ENCODE results near the gene CHCHD5. TPM values are rescaled to one million over a fixed set of nuclear protein-coding genes. Genes with fewer than 3 reads are reported as not detected.

CHCHD5 gene
- total and polyA plus RNA-seq, 10 donors: 11.9 to 34.8 (median 18.9) TPM

GRCh38 chr2:112603731-112604130 is 19.3 kb downstream of the CHCHD5 start:
- Histone ChIP-seq H3K27ac (no peak overlapping the region), H3K9me3 (no peaks in the 10 kb centered on the region), H3K36me3 (no peaks in the 10 kb centered on the region), H3K4me1 (peaks cover 6 to 12% (median 8%) of the 10 kb centered on the region in 6 donors), H3K27me3 (replicated peaks in 1 of 7) (no peaks in the 10 kb centered on the region), H3K4me3 (no peak overlapping the region)
- TF ChIP-seq POLR2A (IDR thresholded peaks at IDR 0.05): no peak
- TF ChIP-seq POLR2AphosphoS5 (IDR thresholded peaks at IDR 0.05): no peak
- TF ChIP-seq CTCF (IDR thresholded peaks at IDR 0.05 in 8 of 11, conservative IDR thresholded peaks at IDR 0.05 in 3 of 11): no peak
- intact Hi-C loops (cut with DNase I; ENCODE audit: low total_unique reads): loop anchor here (5.0 kb wide), 1 partner anchor 124 kb away; no protein-coding TSS in a partner anchor
- 85 to 94% (median 88%) methylated on average over 2 of the region's 2 CpGs for WGBS, 5 donors
- no peak for DNase-seq

- no peak overlapping the region for H3K27ac ChIP-seq
- WGBS, 5 donors: 71 to 92% (median 88%) methylated on average over 4 of the region's 4 CpGs
- no peaks in the 10 kb centered on the region for H3K36me3 ChIP-seq
- H3K9me3 ChIP-seq: peaks cover 0 to 10% (median 0%) of the 10 kb centered on the region in 8 donors
- no peaks in the 10 kb centered on the region for H3K27me3 ChIP-seq (replicated peaks in 1 of 7)
- TF ChIP-seq POLR2AphosphoS5 (IDR thresholded peaks at IDR 0.05): no peak
- no peak for DNase-seq
- intact Hi-C loops (cut with DNase I; ENCODE audit: low total_unique reads): loop anchor here (5.0 kb wide), 1 partner anchor 122 kb away; no protein-coding TSS in a partner anchor
- H3K4me3 ChIP-seq: no peak overlapping the region
- H3K4me1 ChIP-seq: peaks cover 3 to 7% (median 4%) of the 10 kb centered on the region in 6 donors
Observed at GRCh38 chr2:112604952-112605351, 20.5 kb downstream of the CHCHD5 start.

- Histone ChIP-seq H3K9me3 (peaks cover 0 to 11% (median 0%) of the 10 kb centered on the region in 8 donors), H3K4me1 (no peaks in the 10 kb centered on the region), H3K36me3 (no peaks in the 10 kb centered on the region), H3K4me3 (no peak overlapping the region), H3K27ac (no peak overlapping the region), H3K27me3 (replicated peaks in 1 of 7) (no peaks in the 10 kb centered on the region)
- TF ChIP-seq POLR2AphosphoS5 (IDR thresholded peaks at IDR 0.05) (no peak), CTCF (IDR thresholded peaks at IDR 0.05 in 8 of 11, conservative IDR thresholded peaks at IDR 0.05 in 3 of 11) (no peak), POLR2A (IDR thresholded peaks at IDR 0.05) (no peak)
- peak; percentile 46 for DNase-seq
- intact Hi-C loops (cut with DNase I; ENCODE audit: low total_unique reads): no loop called here
- WGBS, 5 donors: 87 to 95% (median 91%) methylated on average over 5 of the region's 5 CpGs
Observed at GRCh38 chr2:112605926-112606325, 21.5 kb downstream of the CHCHD5 start.

GRCh38 chr2:112606547-112606946 is 22.1 kb downstream of the CHCHD5 start:
- DNase-seq: peak; percentile 24
- H3K9me3 ChIP-seq: peaks cover 0 to 11% (median 0%) of the 10 kb centered on the region in 8 donors
- 76 to 89% (median 79%) methylated on average over 4 of the region's 4 CpGs for WGBS, 5 donors
- H3K27ac ChIP-seq: no peak overlapping the region
- H3K4me1 ChIP-seq: no peaks in the 10 kb centered on the region
- no peaks in the 10 kb centered on the region for H3K36me3 ChIP-seq
- no peak for TF ChIP-seq POLR2AphosphoS5 (IDR thresholded peaks at IDR 0.05)
- TF ChIP-seq CTCF (IDR thresholded peaks at IDR 0.05 in 8 of 11, conservative IDR thresholded peaks at IDR 0.05 in 3 of 11): no peak
- no peak for TF ChIP-seq POLR2A (IDR thresholded peaks at IDR 0.05)
- no peaks in the 10 kb centered on the region for H3K27me3 ChIP-seq (replicated peaks in 1 of 7)
- intact Hi-C loops (cut with DNase I; ENCODE audit: low total_unique reads): no loop called here
- no peak overlapping the region for H3K4me3 ChIP-seq

Data from spleen (tissue), 11 donors.